Fibroblast of lung (primary cell): ENCODE measurements around the gene RIOK3. TPM values are rescaled to one million over a fixed set of nuclear protein-coding genes. Genes with fewer than 3 reads are reported as not detected.

Source experiments
- DNase-seq, 2 donors: peaks; one replicate each; pipeline versions ENCODE4 v3.0.0 to v3.0.0-alpha.2; 2010; ENCODE audit warnings: low read depth in 2 of 2
- H2AFZ ChIP-seq: 2 replicates; pipeline ENCODE4 v1.5.1; 2012; ENCODE audit warnings: low read length, control low read depth, inconsistent platforms
- H3K27ac ChIP-seq: 2 replicates; pipeline ENCODE4 v1.5.1; 2011; ENCODE audit warnings: low read length, control low read depth; ENCODE audit not compliant: insufficient read depth
- H3K27me3 ChIP-seq: 2 replicates; pipeline ENCODE4 v1.5.1; 2011; ENCODE audit warnings: mild to moderate bottlenecking, low read length; ENCODE audit not compliant: control insufficient read depth, insufficient read depth
- H3K36me3 ChIP-seq: 2 replicates; pipeline ENCODE4 v1.5.1; 2011; ENCODE audit warnings: low read length; ENCODE audit not compliant: control insufficient read depth, insufficient read depth
- H3K4me1 ChIP-seq: 2 replicates; pipeline ENCODE4 v1.5.1; 2011; ENCODE audit warnings: low read length; ENCODE audit not compliant: control insufficient read depth, insufficient read depth; ENCODE audit errors: extremely low read depth
- H3K4me2 ChIP-seq: 2 replicates; pipeline ENCODE4 v1.5.1; 2011; ENCODE audit warnings: low read length, control low read depth; ENCODE audit not compliant: insufficient read depth; ENCODE audit errors: extremely low read depth
- H3K4me3 ChIP-seq, 4 experiments: fragments of 200-600 bp in 1 of 4; sonication (generic) in 1 of 4; replicated peaks in 1 of 4; 2 replicates each; pipeline ENCODE4 v1.5.1; 2011 to 2016; ENCODE audit warnings: low read length in 4 of 4, low read depth in 3 of 4, mild to moderate bottlenecking in 3 of 4, control low read depth in 2 of 4, inconsistent platforms in 1 of 4, mixed read lengths in 1 of 4; ENCODE audit not compliant: insufficient read depth in 1 of 4; ENCODE audit errors: control extremely low read depth in 1 of 4
- H3K79me2 ChIP-seq: 2 replicates; pipeline ENCODE4 v1.5.1; 2012; ENCODE audit warnings: mild to moderate bottlenecking, low read length, inconsistent platforms; ENCODE audit not compliant: control insufficient read depth, insufficient read depth
- H3K9ac ChIP-seq: 2 replicates; pipeline ENCODE4 v1.5.1; 2011; ENCODE audit warnings: mild to moderate bottlenecking, low read length, control low read depth; ENCODE audit not compliant: insufficient read depth
- H3K9me3 ChIP-seq: 2 replicates; pipeline ENCODE4 v1.5.1; 2012; ENCODE audit warnings: low read depth, low read length; ENCODE audit not compliant: control insufficient read depth, insufficient read depth
- H4K20me1 ChIP-seq: 2 replicates; pipeline ENCODE4 v1.5.1; 2011; ENCODE audit warnings: low read length; ENCODE audit not compliant: control insufficient read depth, insufficient read depth; ENCODE audit errors: extremely low read depth
- EZH2 ChIP-seq: IDR thresholded peaks from 2 replicates; pipeline ENCODE4 v1.5.1; 2012; ENCODE audit warnings: low read length, control low read depth, mild to moderate bottlenecking; ENCODE audit errors: missing control alignments
- polyA plus RNA-seq, 2 donors: library from polyadenylated mRNA; depleted of rRNA in 1 of 2; stranded (reverse) in 1 of 2; unstranded in 1 of 2; fragments of >200 nt; gene quantifications; 2 replicates each; pipeline ENCODE4 v1.2.1, GENCODE V29; 2011 to 2012; ENCODE audit warnings: missing spikeins in 1 of 2
- total RNA-seq: library from RNA; depleted of rRNA; stranded (reverse); fragments of >200 nt; gene quantifications from 2 replicates; pipeline ENCODE4 v1.2.1, GENCODE V29; 2014
- TF ChIP-seq, protein P1 (sequence below), 2 donors: IDR thresholded peaks in 1 of 2; conservative IDR thresholded peaks in 1 of 2; 1 replicate in 1 of 2; 2 replicates in 1 of 2; pipeline ENCODE4 v1.5.1; 2011 to 2012; ENCODE audit warnings: low read length in 2 of 2, control low read depth in 1 of 2, inconsistent platforms in 1 of 2, low read depth in 1 of 2, mild to moderate bottlenecking in 1 of 2

RIOK3 gene
- total and polyA plus RNA-seq, 2 donors (not counting 1 experiment from before 2014, with no cell fraction given): 48.4 to 78.8 TPM

DNA sequence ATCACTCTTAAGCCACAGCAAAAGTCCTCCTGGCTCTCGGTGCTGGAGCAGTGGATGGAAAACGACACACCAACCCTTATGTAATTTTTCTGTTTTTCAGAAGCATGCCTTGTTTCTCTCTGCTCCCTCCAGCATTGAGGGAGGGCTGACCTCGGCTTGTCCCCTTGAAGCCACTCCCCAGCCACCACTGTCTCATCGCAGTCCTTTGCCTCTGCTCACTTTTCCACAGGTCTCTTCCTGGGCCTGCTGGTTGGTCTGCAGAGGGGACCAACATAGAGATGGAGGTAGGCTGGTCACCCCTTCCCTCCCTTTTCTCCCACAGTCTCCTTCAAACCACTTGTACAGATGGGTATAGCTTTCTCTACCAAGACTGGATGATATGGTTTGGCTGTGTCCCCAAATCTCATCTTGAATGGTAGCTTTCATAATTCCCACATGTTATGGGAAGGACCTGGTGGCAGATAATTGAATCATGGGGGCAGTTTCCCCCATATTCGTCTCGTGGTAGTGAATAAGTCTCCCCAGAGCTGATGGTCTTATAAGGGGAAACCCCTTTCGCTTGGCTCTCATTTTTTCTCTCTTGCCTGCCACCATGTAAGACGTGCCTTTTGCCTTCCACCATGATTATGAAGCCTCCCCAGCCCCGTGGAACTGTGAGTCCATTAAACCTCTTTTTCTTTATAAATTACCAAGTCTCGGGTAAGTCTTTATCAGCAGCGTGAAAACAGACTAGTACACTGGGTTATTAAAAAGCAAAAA, 14.3 kb upstream of the RIOK3 start:
- Histone ChIP-seq H3K4me3 (no peak overlapping the region), H3K27ac (no peak overlapping the region), H4K20me1 (no peaks in the 10 kb centered on the region), H3K27me3 (no peaks in the 10 kb centered on the region), H3K4me2 (peak overlapping the region; percentile 11), H3K79me2 (no peaks in the 10 kb centered on the region), H2AFZ (peak overlapping the region; percentile 32), H3K4me1 (no peaks in the 10 kb centered on the region), H3K36me3 (no peaks in the 10 kb centered on the region), H3K9ac (no peak overlapping the region), H3K9me3 (no peaks in the 10 kb centered on the region)
- DNase-seq: no peak
- TF ChIP-seq EZH2: no peak
- TF ChIP-seq, protein P1, sequence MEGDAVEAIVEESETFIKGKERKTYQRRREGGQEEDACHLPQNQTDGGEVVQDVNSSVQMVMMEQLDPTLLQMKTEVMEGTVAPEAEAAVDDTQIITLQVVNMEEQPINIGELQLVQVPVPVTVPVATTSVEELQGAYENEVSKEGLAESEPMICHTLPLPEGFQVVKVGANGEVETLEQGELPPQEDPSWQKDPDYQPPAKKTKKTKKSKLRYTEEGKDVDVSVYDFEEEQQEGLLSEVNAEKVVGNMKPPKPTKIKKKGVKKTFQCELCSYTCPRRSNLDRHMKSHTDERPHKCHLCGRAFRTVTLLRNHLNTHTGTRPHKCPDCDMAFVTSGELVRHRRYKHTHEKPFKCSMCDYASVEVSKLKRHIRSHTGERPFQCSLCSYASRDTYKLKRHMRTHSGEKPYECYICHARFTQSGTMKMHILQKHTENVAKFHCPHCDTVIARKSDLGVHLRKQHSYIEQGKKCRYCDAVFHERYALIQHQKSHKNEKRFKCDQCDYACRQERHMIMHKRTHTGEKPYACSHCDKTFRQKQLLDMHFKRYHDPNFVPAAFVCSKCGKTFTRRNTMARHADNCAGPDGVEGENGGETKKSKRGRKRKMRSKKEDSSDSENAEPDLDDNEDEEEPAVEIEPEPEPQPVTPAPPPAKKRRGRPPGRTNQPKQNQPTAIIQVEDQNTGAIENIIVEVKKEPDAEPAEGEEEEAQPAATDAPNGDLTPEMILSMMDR (conservative IDR thresholded peaks at IDR 0.05 in 1 of 2, IDR thresholded peaks at IDR 0.05 in 1 of 2; ENCODE audit: low read depth in 1 of 2, low read length in 2 of 2): no peak

DNA sequence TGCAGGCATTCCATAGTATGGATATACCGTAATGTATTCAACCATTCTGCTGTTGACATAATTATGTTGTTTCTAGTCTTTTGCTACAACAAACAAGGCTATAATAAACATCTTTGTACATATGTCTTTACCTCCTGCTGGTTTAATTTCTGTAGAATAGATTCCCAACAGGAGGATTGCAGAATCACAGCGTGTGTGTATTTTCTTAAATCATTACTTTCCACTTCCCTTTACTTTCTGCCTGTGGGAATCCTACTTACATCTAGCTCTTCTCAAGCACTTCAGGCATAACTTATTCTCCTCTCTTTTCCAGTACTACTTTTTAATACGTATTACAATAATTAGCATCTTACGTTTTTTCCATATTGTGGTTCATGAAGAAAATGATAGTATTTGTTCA, 13.0 kb upstream of the RIOK3 start:
- Histone ChIP-seq H3K27me3 (no peaks in the 10 kb centered on the region), H3K79me2 (no peaks in the 10 kb centered on the region), H2AFZ (no peak overlapping the region), H3K4me3 (no peak overlapping the region), H3K36me3 (no peaks in the 10 kb centered on the region), H4K20me1 (no peaks in the 10 kb centered on the region), H3K9me3 (no peaks in the 10 kb centered on the region), H3K27ac (no peak overlapping the region), H3K4me1 (no peaks in the 10 kb centered on the region), H3K4me2 (no peak overlapping the region), H3K9ac (no peak overlapping the region)
- TF ChIP-seq, protein P1 (conservative IDR thresholded peaks at IDR 0.05 in 1 of 2, IDR thresholded peaks at IDR 0.05 in 1 of 2; ENCODE audit: low read depth in 1 of 2, low read length in 2 of 2): no peak
- TF ChIP-seq EZH2: no peak
- DNase-seq: no peak

DNA sequence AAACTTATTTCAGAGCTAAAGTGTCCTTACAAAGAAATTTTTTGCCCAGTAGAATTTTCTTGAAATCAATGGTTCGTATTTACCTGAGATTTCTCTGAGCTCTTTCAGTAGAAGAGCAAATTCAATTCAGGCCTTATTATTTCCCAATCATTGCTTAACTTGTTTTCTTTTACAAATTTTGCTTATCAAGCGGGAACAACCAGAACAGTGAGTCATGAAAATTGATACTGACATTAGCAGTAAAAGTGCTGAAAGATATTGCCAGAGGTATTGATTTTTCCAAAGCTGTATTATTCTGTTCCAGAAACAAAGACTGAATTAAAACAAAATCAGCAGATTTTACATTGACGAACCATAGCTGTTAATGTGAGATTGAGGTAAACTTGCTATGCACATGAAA, 10.1 kb upstream of the RIOK3 start:
- TF ChIP-seq, protein P1 (conservative IDR thresholded peaks at IDR 0.05 in 1 of 2, IDR thresholded peaks at IDR 0.05 in 1 of 2; ENCODE audit: low read depth in 1 of 2, low read length in 2 of 2): no peak
- no peak for TF ChIP-seq EZH2
- H3K4me3 ChIP-seq: no peak overlapping the region
- H3K9me3 ChIP-seq: no peaks in the 10 kb centered on the region
- H3K4me2 ChIP-seq: no peak overlapping the region
- no peaks in the 10 kb centered on the region for H3K4me1 ChIP-seq
- no peak for DNase-seq
- no peak overlapping the region for H2AFZ ChIP-seq
- H3K79me2 ChIP-seq: no peaks in the 10 kb centered on the region
- no peak overlapping the region for H3K9ac ChIP-seq
- H4K20me1 ChIP-seq: no peaks in the 10 kb centered on the region
- H3K36me3 ChIP-seq: no peaks in the 10 kb centered on the region
- H3K27ac ChIP-seq: no peak overlapping the region
- H3K27me3 ChIP-seq: no peaks in the 10 kb centered on the region
